Activated CD8-positive, alpha-beta T cell treated with anti-CD3 and anti-CD28 coated beads for 36 hours (primary cell): ENCODE data around the gene FBXO40. TPM values are rescaled to one million over a fixed set of nuclear protein-coding genes. Genes with fewer than 3 reads are reported as not detected.
"Not testable (repeated sequence)": the region's sequence is repeated elsewhere in the genome, so short reads cannot be mapped to it uniquely, and the experiment has no call there.

Experiments
- ATAC-seq: fragments of 200-7000 bp; cut with Tn5 transposase; one replicate; pipeline ENCODE4 v1.10.0; 2021; ENCODE audit warnings: mild to moderate bottlenecking, moderate library complexity
- CTCF ChIA-PET: fragments of 350-600 bp; sonication (Branson Sonifier 250); formaldehyde crosslinking; loops from one replicate; lab custom pipeline; 2021; ENCODE audit warnings: antibody characterized with exemption; lab: Charles Lee
- POLR2A ChIA-PET: fragments of 350-600 bp; sonication (Branson Sonifier 250); formaldehyde crosslinking; loops from one replicate; lab custom pipeline; 2021; ENCODE audit warnings: antibody characterized with exemption; lab: Charles Lee
- DNase-seq: peaks from one replicate; pipeline ENCODE4 v3.0.0-alpha.2; 2020
- H3K27ac Mint-ChIP-seq: one replicate; pipeline ENCODE4 v1.8.0; 2021; ENCODE audit warnings: mild to moderate bottlenecking, mixed read lengths
- H3K27me3 Mint-ChIP-seq: one replicate; pipeline ENCODE4 v1.8.0; 2021; ENCODE audit warnings: mixed read lengths
- H3K36me3 Mint-ChIP-seq: one replicate; pipeline ENCODE4 v1.8.0; 2021; ENCODE audit warnings: low read depth, mixed read lengths
- H3K4me1 Mint-ChIP-seq: one replicate; pipeline ENCODE4 v1.8.0; 2021; ENCODE audit warnings: low read depth, mixed read lengths
- H3K4me3 Mint-ChIP-seq: one replicate; pipeline ENCODE4 v1.8.0; 2021; ENCODE audit warnings: mild to moderate bottlenecking, moderate library complexity, mixed read lengths
- H3K9me3 Mint-ChIP-seq: one replicate; pipeline ENCODE4 v1.8.0; 2021; ENCODE audit warnings: mixed read lengths
- CTCF ChIP-seq: fragments of 200-600 bp; IDR thresholded peaks from one replicate; pipeline ENCODE4 v1.8.0; 2022; ENCODE audit warnings: antibody characterized with exemption, mild to moderate bottlenecking
- intact Hi-C: fragments of 100-400 bp; cut with micrococcal nuclease; formaldehyde crosslinking; loops from one replicate; pipeline ENCODE4 v1.10.0; 2022
- total RNA-seq, 2 experiments: library from RNA; stranded (reverse); gene quantifications; one replicate each; pipeline ENCODE4 v1.2.3, GENCODE V29; 2021

FBXO40 gene
- total RNA-seq, 2 experiments from 2014 or later, result not detected

DNA sequence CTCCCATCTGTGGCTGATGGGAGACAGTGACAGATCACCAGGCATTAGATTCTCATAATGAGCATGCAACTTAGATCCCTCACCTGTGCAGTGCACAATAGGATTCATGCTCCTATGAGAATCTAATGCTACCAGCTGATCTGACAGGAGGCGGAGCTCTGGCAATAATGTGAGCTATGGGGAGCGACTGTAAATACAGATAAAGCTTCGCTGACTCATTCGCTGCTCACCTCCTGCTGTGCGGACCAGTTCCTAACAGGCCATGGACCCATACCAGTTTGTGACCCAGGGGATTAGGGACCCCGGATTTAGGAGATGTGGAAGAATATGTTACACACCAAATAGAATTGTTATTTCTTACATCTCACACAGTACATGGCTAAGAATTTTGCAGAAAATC, 18.7 kb upstream of the FBXO40 start:
- Mint-ChIP-seq H3K4me1 (no peaks in the 10 kb centered on the region), H3K4me3 (no peak overlapping the region), H3K27ac (no peak overlapping the region), H3K27me3 (no peaks in the 10 kb centered on the region), H3K36me3 (no peaks in the 10 kb centered on the region), H3K9me3 (no peaks in the 10 kb centered on the region)
- TF ChIP-seq CTCF, result no peak
- ATAC-seq (no peak), DNase-seq (no peak)
- ChIA-PET CTCF (no interaction called here), POLR2A (no interaction called here)
- intact Hi-C loops, result no loop called here

DNA sequence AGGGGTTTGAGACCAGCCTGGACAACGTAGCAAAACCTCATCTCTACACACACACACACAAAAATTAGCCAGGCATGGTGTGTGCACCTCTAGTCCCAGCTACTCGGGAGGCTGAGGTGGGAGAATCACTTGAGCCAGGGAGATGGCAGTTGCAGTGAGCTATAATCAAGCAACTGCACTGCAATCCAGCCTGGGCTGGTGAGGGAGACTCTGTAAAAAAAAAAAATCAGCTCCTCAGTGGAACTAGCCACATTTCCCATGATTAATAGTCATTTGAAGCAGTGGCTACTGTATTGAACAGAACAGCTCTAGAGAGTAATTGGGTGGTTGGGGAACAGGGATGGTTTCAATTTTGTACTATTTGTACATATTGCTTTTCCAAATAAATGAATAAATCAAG, 11.5 kb upstream of the FBXO40 start:
- ATAC-seq, result no peak
- H3K9me3 Mint-ChIP-seq, result no peaks in the 10 kb centered on the region
- H3K27me3 Mint-ChIP-seq, result peaks cover 8% of the 10 kb centered on the region
- H3K27ac Mint-ChIP-seq, result no peak overlapping the region
- CTCF ChIA-PET, result no interaction called here
- TF ChIP-seq CTCF, result no peak
- DNase-seq, result no peak
- no peak overlapping the region for H3K4me3 Mint-ChIP-seq
- no peaks in the 10 kb centered on the region for H3K4me1 Mint-ChIP-seq
- H3K36me3 Mint-ChIP-seq, result no peaks in the 10 kb centered on the region
- intact Hi-C loops, result no loop called here
- POLR2A ChIA-PET, result no interaction called here

DNA sequence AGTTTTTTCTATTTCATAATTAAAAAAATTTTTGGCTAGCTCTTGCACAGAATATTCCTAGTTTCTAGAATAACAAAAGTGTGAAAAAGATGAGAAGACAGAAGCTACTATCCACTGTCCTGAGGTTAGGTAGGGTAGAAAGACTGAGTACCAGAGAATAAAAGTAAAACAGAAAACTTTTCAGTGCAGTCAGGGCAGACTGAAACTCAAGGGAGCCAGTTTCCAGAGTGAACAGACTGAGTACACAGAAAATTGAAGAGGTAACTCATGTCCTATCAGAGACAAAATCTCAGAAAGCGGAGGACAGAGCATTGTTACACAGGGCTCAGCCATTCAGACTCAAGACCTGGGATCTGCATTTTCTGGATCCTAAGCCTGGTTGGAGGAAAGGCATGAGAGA, 8.8 kb upstream of the FBXO40 start:
- Mint-ChIP-seq H3K4me3 (no peak overlapping the region), H3K36me3 (no peaks in the 10 kb centered on the region), H3K4me1 (no peaks in the 10 kb centered on the region), H3K9me3 (no peaks in the 10 kb centered on the region), H3K27ac (no peak overlapping the region), H3K27me3 (peaks cover 8% of the 10 kb centered on the region)
- intact Hi-C loops, result no loop called here
- no peak for TF ChIP-seq CTCF
- DNase-seq (no peak), ATAC-seq (no peak)
- ChIA-PET POLR2A (no interaction called here), CTCF (no interaction called here)

GRCh38 chr3:121593806-121594205, 627 bp downstream of the FBXO40 start:
- POLR2A ChIA-PET, H3K9me3 Mint-ChIP-seq: not testable (repeated sequence)

DNA sequence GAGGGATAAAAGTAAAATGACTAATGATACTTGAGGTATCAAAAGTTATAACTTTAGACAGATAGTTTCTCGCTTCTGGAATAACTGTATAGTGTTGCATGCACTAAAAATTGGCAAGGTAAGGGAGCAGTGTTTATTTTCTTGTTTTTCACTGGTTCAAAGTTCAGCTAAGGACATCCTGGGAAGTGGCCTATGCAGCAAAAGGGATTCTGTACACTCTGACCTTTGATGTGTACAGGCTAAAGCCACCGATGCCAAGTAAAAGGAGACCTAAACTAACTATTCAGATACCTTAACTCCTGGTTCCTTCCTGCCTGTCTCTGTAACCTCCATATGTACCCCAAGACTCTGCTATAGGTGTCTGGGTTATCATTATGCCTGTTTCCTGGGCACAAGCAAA, 1.7 kb downstream of the FBXO40 start:
- ATAC-seq (no peak), DNase-seq (no peak)
- Mint-ChIP-seq H3K4me3 (no peak overlapping the region), H3K27ac (no peak overlapping the region), H3K9me3 (no peaks in the 10 kb centered on the region), H3K27me3 (peaks cover 1% of the 10 kb centered on the region), H3K36me3 (no peaks in the 10 kb centered on the region), H3K4me1 (no peaks in the 10 kb centered on the region)
- intact Hi-C loops, result no loop called here
- CTCF ChIA-PET, result interaction anchor here (2.2 kb wide), 1 partner anchor 11 kb away, joined by 7 read pairs; no protein-coding TSS in a partner anchor
- POLR2A ChIA-PET, result no interaction called here
- TF ChIP-seq CTCF, result no peak

More at GRCh38 chr3:121593806-121594205, 627 bp downstream of the FBXO40 start:
- ATAC-seq, DNase-seq, H3K4me3 Mint-ChIP-seq, H3K27ac Mint-ChIP-seq, H3K36me3 Mint-ChIP-seq, intact Hi-C loops, H3K27me3 Mint-ChIP-seq, CTCF ChIA-PET, H3K4me1 Mint-ChIP-seq: not testable (repeated sequence)
